Esophagus squamous epithelium (tissue), 5 donors: ENCODE data around the gene CPED1. TPM values are rescaled to one million over a fixed set of nuclear protein-coding genes. Genes with fewer than 3 reads are reported as not detected.

ENCODE experiments used
- DNase-seq: peaks from one replicate; lab custom pipeline; 2025; lab: John Stamatoyannopoulos, UW
- H3K27ac ChIP-seq, 4 donors: fragments of 200-600 bp; sonication (generic); one replicate each; pipeline ENCODE4 v1.5.1; 2016 to 2019; ENCODE audit warnings: mild to moderate bottlenecking in 1 of 4
- H3K27me3 ChIP-seq, 4 donors: fragments of 200-600 bp; sonication (generic); 1 replicate in 3 of 4; 2 replicates in 1 of 4; pipeline versions ENCODE4 v1.5.1 to v1.6.0; 2017 to 2021; ENCODE audit warnings: antibody characterized with exemption in 1 of 4
- H3K36me3 ChIP-seq, 3 donors: fragments of 200-600 bp; sonication (generic); one replicate each; pipeline ENCODE4 v1.5.1; 2016 to 2019
- H3K4me1 ChIP-seq, 3 donors: fragments of 200-600 bp; sonication (generic); one replicate each; pipeline ENCODE4 v1.5.1; 2017 to 2019
- H3K4me3 ChIP-seq, 4 donors: fragments of 200-600 bp; sonication (generic); 1 replicate in 3 of 4; 2 replicates in 1 of 4; pipeline ENCODE4 v1.5.1; 2016 to 2019; ENCODE audit warnings: mild to moderate bottlenecking in 2 of 4, moderate library complexity in 1 of 4
- H3K9me3 ChIP-seq, 3 donors: fragments of 200-600 bp; sonication (generic); one replicate each; pipeline ENCODE4 v1.5.1; 2016 to 2019
- CTCF ChIP-seq, 6 experiments: fragments of 450-650 bp in 4 of 6; fragments of 200-600 bp in 2 of 6; sonication (generic) in 2 of 6; IDR thresholded peaks; one replicate each; pipeline ENCODE4 v1.5.1; 2016 to 2019; ENCODE audit warnings: antibody characterized with exemption in 6 of 6, mild to moderate bottlenecking in 4 of 6, moderate library complexity in 4 of 6
- POLR2A ChIP-seq, 4 donors: fragments of 450-650 bp; IDR thresholded peaks; one replicate each; pipeline ENCODE4 v1.6.1; 2017; ENCODE audit warnings: antibody characterized with exemption in 4 of 4, mild to moderate bottlenecking in 4 of 4, moderate library complexity in 3 of 4
- WGBS, 2 donors: methylation state at CpG; one replicate each; pipeline ENCODE4 v1.1.5; 2018; 5-methylcytosine and 5-hydroxymethylcytosine counted together
- intact Hi-C: fragments of 100-400 bp; cut with DNase I; formaldehyde crosslinking; loops from one replicate; pipeline ENCODE4 v1.15.0; 2022
- total RNA-seq, 4 donors: library from RNA; depleted of rRNA; stranded (reverse); fragments of >200 nt; gene quantifications; one replicate each; pipeline ENCODE4 v1.1.0, GENCODE V29; 2016
- donor health status: DM: yes; HTN: yes; CAD: no.

Gene CPED1
- total RNA-seq, 4 donors from 2014 or later = 0.61 to 6.3 (median 2.3) TPM

- Histone ChIP-seq H3K36me3 (no peaks in the 10 kb centered on the region), H3K4me1 (peaks cover 0 to 36% (median 4%) of the 10 kb centered on the region in 3 donors), H3K4me3 (peak overlapping the region; percentile 19 to 69 (median 49)), H3K27ac (peak overlapping the region; percentile 52 to 90 (median 84)), H3K27me3 (peaks cover 0 to 25% (median 0%) of the 10 kb centered on the region in 4 donors), H3K9me3 (no peaks in the 10 kb centered on the region)
- intact Hi-C loops = loop anchor here (5.0 kb wide), 1 partner anchor 84 kb away; no protein-coding TSS in a partner anchor
- peak; percentile 47 for DNase-seq
- WGBS, 2 donors = 1 to 3% methylated on average over 6 to 12 of the region's 12 CpGs
- TF ChIP-seq CTCF (IDR thresholded peaks at IDR 0.05) = peak; percentile 84 to 93 (median 89)
- TF ChIP-seq POLR2A (IDR thresholded peaks at IDR 0.05) = no peak
These were observed 574 bp upstream of the CPED1 start for GRCh38 chr7:120987683-120988590.

- no peak for DNase-seq
- Histone ChIP-seq H3K9me3 (no peaks in the 10 kb centered on the region), H3K4me3 (peak overlapping the region; percentile 19 to 69 (median 49)), H3K27me3 (peaks cover 0 to 25% (median 0%) of the 10 kb centered on the region in 4 donors), H3K27ac (peak overlapping the region; percentile 52 to 90 (median 84)), H3K4me1 (peaks cover 0 to 46% (median 9%) of the 10 kb centered on the region in 3 donors), H3K36me3 (no peaks in the 10 kb centered on the region)
- intact Hi-C loops = loop anchor here (5.0 kb wide), 1 partner anchor 83 kb away; no protein-coding TSS in a partner anchor
- TF ChIP-seq POLR2A (IDR thresholded peaks at IDR 0.05) (no peak), CTCF (IDR thresholded peaks at IDR 0.05) (no peak)
- 45 to 54% methylated on average over 14 to 15 of the region's 15 CpGs for WGBS, 2 donors
These were observed 1.0 kb downstream of the CPED1 start for GRCh38 chr7:120989257-120990220.

GRCh38 chr7:120990468-120991118, 2.1 kb downstream of the CPED1 start:
- intact Hi-C loops = no loop called here
- 79 to 83% methylated on average over 6 of the region's 6 CpGs for WGBS, 2 donors
- Histone ChIP-seq H3K36me3 (no peaks in the 10 kb centered on the region), H3K27ac (peak overlapping the region in 2 of 4 donors; percentile 83 to 86), H3K4me1 (peaks cover 0 to 46% (median 9%) of the 10 kb centered on the region in 3 donors), H3K27me3 (peaks cover 0 to 25% (median 0%) of the 10 kb centered on the region in 4 donors), H3K4me3 (peak overlapping the region in 2 of 4 donors; percentile 39 to 50), H3K9me3 (no peaks in the 10 kb centered on the region)
- DNase-seq = no peak
- TF ChIP-seq POLR2A (IDR thresholded peaks at IDR 0.05) (no peak), CTCF (IDR thresholded peaks at IDR 0.05) (no peak)

- TF ChIP-seq POLR2A (IDR thresholded peaks at IDR 0.05) = no peak
- no peak for TF ChIP-seq CTCF (IDR thresholded peaks at IDR 0.05)
- peak overlapping the region in 2 of 4 donors; percentile 83 to 86 for H3K27ac ChIP-seq
- intact Hi-C loops = no loop called here
- H3K4me1 ChIP-seq = peaks cover 0 to 50% (median 9%) of the 10 kb centered on the region in 3 donors
- no peaks in the 10 kb centered on the region for H3K9me3 ChIP-seq
- peaks cover 0 to 25% (median 0%) of the 10 kb centered on the region in 4 donors for H3K27me3 ChIP-seq
- H3K4me3 ChIP-seq = peak overlapping the region in 2 of 4 donors; percentile 39 to 50
- H3K36me3 ChIP-seq = no peaks in the 10 kb centered on the region
- WGBS, 2 donors = 49 to 91% methylated on average over 1 of the region's 1 CpG
- DNase-seq = no peak
These were observed 2.6 kb downstream of the CPED1 start for GRCh38 chr7:120991161-120991560.
